Gastrocnemius medialis (tissue), 4 donors: Measurements from ENCODE around the gene GRIK3.

ENCODE experiments used
- CTCF ChIP-seq, 5 experiments: fragments of 450-650 bp in 3 of 5; fragments of 200-600 bp in 2 of 5; sonication (generic) in 2 of 5; IDR thresholded peaks in 4 of 5; conservative IDR thresholded peaks in 1 of 5; 1 replicate in 4 of 5; 2 replicates in 1 of 5; pipeline ENCODE4 v1.5.1; 2016 to 2019; ENCODE audit warnings: antibody characterized with exemption in 5 of 5, mild to moderate bottlenecking in 3 of 5, moderate library complexity in 3 of 5
- POLR2A ChIP-seq, 2 donors: fragments of 450-650 bp; IDR thresholded peaks; one replicate each; pipeline ENCODE4 v1.6.1; 2017; ENCODE audit warnings: antibody characterized with exemption in 2 of 2, mild to moderate bottlenecking in 2 of 2, moderate library complexity in 2 of 2

- TF ChIP-seq CTCF (IDR thresholded peaks at IDR 0.05 in 4 of 5, conservative IDR thresholded peaks at IDR 0.05 in 1 of 5) (no peak), POLR2A (IDR thresholded peaks at IDR 0.05) (no peak)
Observed at GRCh38 chr1:36920371-36920770, 113.9 kb downstream of the GRIK3 start.
